HG03565 (cell line): ENCODE data around the gene STIM2.
A peak's percentile ranks its signal among the peaks of the same experiment; 100 is the strongest.

Experiments used
- ATAC-seq: cut with Tn5 transposase; IDR thresholded peaks from one replicate; pipeline ENCODE4 v1.9.1; 2021; ENCODE audit warnings: mild to moderate bottlenecking, moderate library complexity; ENCODE audit not compliant: unreplicated experiment

STIM2 gene

GRCh38 chr4:26996745-26997144 is 136.1 kb downstream of the STIM2 start:
- no peak for ATAC-seq

- ATAC-seq = no peak
These were observed 139.0 kb downstream of the STIM2 start for GRCh38 chr4:26999689-27000088.

DNA sequence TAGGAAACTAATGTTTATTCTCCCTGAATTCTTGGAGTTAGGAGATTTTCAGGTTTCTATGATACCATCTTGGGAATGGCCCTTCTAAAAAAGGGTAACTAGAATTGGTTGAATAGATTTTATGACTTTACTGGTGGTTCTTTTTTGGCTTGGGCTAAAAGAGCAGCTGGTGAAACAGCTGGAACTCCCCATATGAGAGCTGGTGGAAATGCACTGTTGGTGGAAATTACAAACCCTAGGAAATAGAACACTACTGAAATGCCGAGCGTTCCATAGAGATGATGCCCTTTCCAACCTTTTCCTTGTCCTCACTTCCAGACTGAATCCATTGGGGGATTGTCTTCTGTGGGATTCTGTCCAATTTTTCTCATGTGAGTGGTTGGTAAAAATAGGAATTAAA is 139.5 kb downstream of the STIM2 start:
- no peak for ATAC-seq

DNA sequence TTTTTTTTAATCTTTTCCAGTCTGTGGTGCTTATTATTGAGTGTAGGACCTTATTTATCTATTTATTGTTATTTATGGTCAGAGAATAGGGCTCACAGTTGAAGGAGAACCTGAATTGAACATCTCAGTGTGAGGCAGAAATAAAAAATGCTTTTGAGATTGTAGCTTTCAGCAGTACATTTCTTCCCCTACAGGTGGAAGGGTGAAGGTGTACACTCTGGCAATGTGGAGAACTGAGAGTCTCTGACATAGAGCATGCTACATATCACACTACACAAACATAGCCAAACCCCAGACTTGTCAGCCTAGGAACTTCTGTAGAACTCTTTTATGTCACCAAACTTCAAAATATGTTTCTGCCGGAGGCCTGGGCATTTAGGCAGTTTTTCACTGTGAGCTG is 140.2 kb downstream of the STIM2 start:
- peak; percentile 90 for ATAC-seq

- no peak for ATAC-seq
These were observed 140.9 kb downstream of the STIM2 start for GRCh38 chr4:27001398-27002164.

GRCh38 chr4:27003642-27004113 is 143.0 kb downstream of the STIM2 start:
- no peak for ATAC-seq

DNA sequence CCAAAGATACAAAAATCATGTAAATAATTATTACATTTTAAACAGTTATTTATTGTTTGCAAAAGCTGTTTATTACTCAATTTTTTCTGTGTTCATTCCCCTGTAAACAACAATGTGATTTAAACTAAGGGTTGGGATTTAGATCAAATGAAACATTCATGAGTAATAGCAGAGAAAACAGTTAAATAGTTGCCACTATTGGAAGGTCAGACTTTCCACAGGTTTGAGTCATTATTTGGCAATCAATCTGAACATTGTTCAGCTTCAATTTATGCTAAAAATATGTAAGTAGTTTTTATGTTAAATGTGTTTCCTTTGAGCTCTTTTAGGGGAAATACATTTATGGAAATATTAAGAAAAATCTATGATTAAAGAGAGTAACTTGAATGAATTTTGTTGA is 144.9 kb downstream of the STIM2 start:
- no peak for ATAC-seq

DNA sequence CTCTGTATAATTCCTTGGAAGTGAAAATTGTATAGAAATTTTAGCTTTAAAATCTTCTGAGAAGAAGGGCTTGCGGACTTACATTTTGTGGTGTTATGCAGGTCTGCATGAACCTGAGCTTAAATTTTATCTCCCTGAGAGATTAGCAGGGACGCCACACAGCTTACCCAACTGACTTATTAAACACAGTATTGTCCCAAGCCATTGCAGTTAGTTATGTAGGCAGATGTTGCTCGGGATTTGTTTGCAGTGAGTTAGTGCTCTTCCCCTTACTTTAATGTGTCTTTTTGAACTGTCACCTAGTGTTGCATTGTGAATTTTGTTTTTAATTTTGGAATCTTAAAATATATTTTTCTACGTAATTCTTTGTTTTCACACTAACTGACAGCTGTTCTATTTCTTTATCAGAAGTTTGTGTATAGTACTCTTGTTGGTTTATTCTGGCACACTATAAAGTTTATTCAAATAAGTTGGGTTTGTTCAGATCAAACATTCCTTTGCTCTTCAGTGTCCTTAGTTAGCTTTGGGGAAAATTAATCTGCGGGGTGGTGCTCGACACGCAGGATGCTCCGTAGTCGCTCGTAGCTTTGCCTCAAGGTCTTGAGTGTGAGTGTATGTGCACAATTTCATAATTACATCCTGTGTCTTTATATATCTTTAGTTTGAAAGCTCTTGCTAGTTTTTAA is 145.4 kb downstream of the STIM2 start:
- no peak for ATAC-seq

GRCh38 chr4:27006646-27007045 is 146.0 kb downstream of the STIM2 start:
- ATAC-seq = no peak

DNA sequence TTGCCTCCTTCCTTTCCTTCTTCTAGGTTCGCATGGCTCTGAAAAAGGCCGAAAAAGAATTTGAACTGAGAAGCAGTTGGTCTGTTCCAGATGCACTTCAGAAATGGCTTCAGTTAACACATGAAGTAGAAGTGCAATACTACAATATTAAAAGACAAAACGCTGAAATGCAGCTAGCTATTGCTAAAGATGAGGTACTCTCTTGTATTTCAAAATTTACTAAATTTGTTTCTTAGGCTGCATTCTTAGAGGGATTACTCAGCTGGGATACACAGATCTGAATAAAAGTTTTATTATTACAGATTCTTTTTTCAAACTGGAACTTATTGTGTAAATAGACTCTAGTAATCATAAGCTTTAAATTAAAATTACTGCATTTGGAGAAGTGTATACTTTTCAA is 146.9 kb downstream of the STIM2 start:
- ATAC-seq = no peak

DNA sequence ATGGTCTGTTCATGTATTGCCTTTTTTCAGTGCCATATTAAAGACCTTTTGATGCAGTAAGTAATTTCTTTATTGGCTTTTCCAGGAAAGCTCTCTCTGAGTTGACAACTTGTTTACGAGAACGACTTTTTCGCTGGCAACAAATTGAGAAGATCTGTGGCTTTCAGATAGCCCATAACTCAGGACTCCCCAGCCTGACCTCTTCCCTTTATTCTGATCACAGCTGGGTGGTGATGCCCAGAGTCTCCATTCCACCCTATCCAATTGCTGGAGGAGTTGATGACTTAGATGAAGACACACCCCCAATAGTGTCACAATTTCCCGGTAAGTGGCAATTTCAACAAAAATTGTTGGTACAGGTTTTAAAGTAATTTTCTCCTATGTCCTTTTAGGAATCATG is 148.0 kb downstream of the STIM2 start:
- ATAC-seq = no peak

DNA sequence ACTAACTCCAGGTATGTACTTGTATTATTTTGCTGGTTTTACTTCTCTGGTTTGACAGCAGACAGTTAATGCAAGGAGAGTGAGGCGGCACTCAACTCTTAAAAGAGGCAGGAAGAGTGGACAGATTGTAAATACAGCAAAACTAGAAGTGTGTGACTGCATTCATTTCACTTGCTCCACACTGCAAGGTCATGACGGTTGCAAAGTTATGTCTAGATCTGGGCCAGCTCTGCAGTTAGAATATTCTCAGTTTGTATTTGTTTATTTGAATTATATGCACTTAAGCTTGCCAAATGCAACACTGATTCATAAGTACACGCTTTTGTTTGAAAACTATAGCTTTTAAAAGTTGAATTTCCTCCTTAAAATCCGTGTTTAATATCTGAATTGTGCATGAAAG is 148.9 kb downstream of the STIM2 start:
- ATAC-seq = no peak

GRCh38 chr4:27010334-27010940 is 149.8 kb downstream of the STIM2 start:
- peak; percentile 77 for ATAC-seq

GRCh38 chr4:27011401-27011800 is 150.8 kb downstream of the STIM2 start:
- no peak for ATAC-seq

DNA sequence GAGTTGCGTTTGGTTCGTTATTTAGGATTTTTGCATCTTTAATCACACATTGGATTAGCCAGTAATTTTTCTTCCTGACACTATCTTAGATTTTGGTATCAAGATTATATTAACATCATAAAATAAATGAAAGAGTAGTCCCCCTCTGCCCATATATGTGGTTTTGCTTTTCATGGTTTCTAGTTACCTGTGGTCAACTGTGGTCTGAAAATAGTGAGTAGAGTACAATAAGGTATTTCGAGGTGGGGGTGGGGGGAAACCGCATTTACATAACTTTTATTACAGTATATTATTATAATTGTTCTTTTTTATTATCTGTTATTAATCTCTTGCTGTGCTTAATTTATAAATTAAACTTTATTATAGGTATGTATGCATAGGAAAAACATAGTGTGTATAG is 152.4 kb downstream of the STIM2 start:
- ATAC-seq = no peak

- ATAC-seq = no peak
These were observed 155.9 kb downstream of the STIM2 start for GRCh38 chr4:27016551-27016950.

DNA sequence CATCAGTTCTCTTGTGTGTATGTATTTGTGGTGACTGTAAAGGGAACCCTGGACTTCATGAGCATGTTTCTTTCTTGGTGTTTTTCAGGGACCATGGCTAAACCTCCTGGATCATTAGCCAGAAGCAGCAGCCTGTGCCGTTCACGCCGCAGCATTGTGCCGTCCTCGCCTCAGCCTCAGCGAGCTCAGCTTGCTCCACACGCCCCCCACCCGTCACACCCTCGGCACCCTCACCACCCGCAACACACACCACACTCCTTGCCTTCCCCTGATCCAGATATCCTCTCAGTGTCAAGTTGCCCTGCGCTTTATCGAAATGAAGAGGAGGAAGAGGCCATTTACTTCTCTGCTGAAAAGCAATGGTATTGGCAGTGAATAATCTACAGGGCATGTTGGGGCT is 157.0 kb downstream of the STIM2 start:
- ATAC-seq = no peak

DNA sequence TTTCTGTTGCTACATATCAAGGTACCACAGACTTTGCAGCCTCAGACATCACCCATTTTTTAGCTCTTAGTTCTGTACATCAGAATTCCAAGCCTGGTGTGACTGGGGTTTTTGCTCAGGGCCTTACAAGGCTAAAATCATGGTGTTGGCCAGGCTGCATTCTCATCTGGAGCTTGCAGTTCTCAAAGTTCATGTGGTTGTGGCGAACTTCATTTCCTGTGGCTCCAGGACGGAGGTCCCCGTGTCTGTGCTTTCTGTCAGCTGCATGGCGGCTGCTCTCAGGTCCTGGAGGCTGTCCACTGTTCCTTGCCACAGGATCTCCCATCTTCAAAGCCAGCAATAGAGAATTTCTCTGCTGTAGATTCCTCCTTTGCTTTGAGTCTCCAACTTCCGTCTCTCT is 157.4 kb downstream of the STIM2 start:
- ATAC-seq = no peak

- ATAC-seq = no peak
These were observed 158.3 kb downstream of the STIM2 start for GRCh38 chr4:27018910-27019309.

DNA sequence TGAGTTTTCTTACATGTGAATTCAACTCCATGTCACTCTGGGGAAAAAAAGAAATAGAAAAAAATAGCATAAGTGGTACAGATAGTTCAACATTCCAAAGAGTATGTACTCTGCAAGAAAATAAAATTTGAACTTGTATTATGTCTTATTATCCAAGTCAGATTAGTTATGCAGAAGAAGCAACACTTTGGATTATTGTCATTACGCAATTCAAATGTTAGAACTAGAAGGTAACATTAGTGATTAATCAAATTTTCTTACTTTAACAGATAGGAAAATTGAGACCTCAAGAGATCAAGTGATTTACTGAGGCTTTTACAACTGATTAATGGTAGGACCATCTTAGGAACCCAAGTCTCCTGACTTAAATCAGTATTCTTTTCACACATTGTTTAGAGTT is 159.1 kb downstream of the STIM2 start:
- ATAC-seq = no peak

DNA sequence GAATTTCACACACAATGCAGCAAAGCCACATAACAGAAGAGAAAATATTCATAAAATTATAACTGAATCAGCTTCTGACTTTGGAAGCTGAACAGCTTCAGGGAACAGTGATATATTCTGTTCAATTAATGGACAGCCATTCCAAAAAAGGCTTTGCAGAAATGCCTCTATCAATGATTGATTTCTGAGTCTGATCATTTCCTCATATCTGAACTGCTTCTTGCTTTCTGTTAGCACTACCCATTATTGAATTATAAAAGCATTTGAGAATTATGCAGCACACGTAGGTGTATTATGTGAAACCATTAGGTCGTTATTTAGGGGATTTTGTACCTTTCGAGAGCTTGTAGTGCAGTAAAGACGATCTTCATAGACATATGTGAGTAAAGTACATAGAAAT is 159.6 kb downstream of the STIM2 start:
- ATAC-seq = no peak

GRCh38 chr4:27020603-27021002 is 160.0 kb downstream of the STIM2 start:
- ATAC-seq = no peak
